ENCODE results near the gene FASN.

Gene FASN

DNA sequence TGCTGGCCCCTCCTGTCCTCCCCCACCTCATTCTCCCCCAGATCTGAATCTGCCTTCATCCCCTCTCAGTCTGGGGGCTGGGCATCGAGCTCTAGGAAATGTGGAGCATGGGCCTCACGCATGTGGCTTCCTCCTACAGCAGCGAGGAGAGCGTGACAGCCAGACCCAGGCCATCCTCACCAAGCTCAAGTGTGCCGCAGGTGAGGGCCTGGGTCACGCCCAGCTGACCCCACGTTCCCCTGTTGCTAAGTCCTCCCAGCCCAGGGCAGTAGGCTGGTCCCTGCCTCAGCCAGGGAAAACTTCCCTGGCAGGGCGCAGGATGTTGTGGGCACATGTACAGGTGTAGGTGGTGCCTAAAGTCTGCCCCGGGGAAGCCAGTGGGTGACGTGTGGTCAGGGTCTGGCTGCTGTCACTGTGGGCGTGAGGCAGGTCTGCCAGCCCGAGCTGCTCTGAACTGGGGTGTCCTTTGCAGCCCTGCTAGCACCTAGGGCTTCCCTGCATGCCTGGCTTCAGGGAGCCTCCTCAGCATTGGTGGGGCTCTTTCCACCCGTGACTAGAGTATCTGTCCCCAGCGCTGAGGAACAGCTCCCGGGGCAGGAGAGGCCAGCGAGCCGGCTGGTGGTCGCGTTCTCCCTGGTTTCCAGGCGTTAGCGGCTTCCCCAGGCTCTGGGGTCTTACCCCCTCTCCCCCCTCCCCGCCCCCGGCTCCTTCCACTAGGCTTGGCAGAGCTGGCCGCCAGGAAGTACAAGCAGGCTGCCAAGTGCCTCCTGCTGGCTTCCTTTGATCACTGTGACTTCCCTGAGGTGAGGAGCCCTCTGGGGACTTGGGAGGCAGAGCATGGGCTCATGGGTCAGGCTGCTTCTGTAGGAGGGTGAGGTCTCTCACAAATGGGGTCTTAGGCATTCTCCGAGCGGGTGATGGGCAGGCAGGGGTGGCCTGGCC is 42.7 kb downstream of the FASN start:
- no peak overlapping the region for H3K27ac ChIP-seq (ENCODE audit: low read depth in 2 of 2, low read length in 2 of 2)
- H3K9ac ChIP-seq (ENCODE audit: low read depth in 1 of 2, low read length in 2 of 2) = no peak overlapping the region
- H3K27me3 ChIP-seq (ENCODE audit: control insufficient read depth in 2 of 2, insufficient read depth in 2 of 2, low read length in 2 of 2) = no peaks in the 10 kb centered on the region
- H3K9me3 ChIP-seq (ENCODE audit: control insufficient read depth in 2 of 2, low read length in 2 of 2) = no peaks in the 10 kb centered on the region
- H3K4me1 ChIP-seq (ENCODE audit: control insufficient read depth in 2 of 2, insufficient read depth in 2 of 2, low read length in 2 of 2) = peaks cover 14 to 20% of the 10 kb centered on the region in 2 donors
- H3K4me3 ChIP-seq (ENCODE audit: low read length in 2 of 2) = no peak overlapping the region
- H3K36me3 ChIP-seq (ENCODE audit: control insufficient read depth in 2 of 2, insufficient read depth in 2 of 2, low read length in 2 of 2) = peaks cover 45 to 53% of the 10 kb centered on the region in 2 donors

DNA sequence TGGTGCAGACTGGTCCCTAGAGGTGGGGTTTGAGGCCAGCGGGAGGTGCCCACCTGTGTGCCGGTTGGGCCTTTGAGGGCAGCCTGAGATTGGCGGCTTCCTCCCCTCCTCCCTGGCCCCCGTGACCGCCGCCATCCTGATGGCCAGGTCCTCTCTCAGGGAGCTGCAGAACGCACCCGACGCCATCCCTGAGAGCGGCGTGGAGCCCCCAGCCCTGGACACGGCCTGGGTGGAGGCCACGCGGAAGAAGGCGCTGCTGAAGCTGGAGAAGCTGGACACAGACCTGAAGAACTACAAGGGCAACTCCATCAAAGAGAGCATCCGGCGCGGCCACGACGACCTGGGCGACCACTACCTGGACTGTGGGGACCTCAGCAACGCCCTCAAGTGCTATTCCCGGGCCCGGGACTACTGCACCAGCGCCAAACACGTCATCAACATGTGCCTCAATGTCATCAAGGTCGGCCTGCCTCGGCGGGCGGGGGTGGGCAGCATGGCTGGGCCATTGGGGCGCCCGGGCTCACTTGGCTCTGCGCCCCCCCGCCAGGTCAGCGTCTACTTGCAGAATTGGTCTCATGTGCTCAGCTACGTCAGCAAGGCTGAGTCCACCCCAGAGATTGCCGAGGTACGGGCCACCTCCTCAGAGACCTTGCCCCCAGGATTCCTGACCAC is 43.5 kb downstream of the FASN start:
- Histone ChIP-seq H3K27me3 (ENCODE audit: control insufficient read depth in 2 of 2, insufficient read depth in 2 of 2, low read length in 2 of 2) (no peaks in the 10 kb centered on the region), H3K4me3 (ENCODE audit: low read length in 2 of 2) (no peak overlapping the region), H3K9ac (ENCODE audit: low read depth in 1 of 2, low read length in 2 of 2) (no peak overlapping the region), H3K27ac (ENCODE audit: low read depth in 2 of 2, low read length in 2 of 2) (no peak overlapping the region), H3K9me3 (ENCODE audit: control insufficient read depth in 2 of 2, low read length in 2 of 2) (no peaks in the 10 kb centered on the region), H3K4me1 (ENCODE audit: control insufficient read depth in 2 of 2, insufficient read depth in 2 of 2, low read length in 2 of 2) (peaks cover 14 to 20% of the 10 kb centered on the region in 2 donors), H3K36me3 (ENCODE audit: control insufficient read depth in 2 of 2, insufficient read depth in 2 of 2, low read length in 2 of 2) (peaks cover 37 to 48% of the 10 kb centered on the region in 2 donors)

DNA sequence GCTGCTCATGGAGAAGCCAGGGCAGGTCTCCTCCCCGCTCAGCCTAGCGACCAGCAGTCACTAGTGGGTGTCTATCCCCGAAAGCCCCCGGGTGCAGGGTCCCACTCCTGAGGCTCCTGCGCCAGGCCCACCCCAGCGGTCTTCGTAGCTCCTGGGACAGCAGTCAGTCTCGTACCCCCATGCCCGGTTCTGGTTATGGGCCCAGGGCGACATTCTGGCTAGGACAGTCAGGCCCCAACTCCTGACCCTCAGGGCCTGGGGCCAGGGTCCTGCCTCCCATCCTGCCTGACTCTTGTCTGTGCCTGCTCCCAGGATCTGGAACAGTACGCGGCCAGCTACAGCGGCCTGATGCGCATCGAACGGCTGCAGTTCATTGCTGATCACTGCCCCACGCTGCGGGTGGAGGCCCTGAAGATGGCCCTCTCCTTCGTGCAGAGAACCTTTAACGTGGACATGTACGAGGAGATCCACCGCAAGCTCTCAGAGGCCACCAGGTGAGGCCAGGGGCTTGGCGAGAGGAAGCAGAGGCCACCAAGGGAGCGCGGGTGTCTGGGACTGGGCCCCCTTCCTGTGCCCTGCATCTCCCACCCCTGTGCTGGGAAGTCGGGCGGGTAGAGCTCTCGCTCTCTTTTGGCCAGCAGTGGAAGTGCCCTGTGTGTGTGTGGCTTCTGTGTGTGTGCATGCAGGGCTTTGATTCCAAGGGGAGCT is 44.3 kb downstream of the FASN start:
- H3K27me3 ChIP-seq (ENCODE audit: control insufficient read depth in 2 of 2, insufficient read depth in 2 of 2, low read length in 2 of 2) = no peaks in the 10 kb centered on the region
- H3K9ac ChIP-seq (ENCODE audit: low read depth in 1 of 2, low read length in 2 of 2) = no peak overlapping the region
- peaks cover 14 to 20% of the 10 kb centered on the region in 2 donors for H3K4me1 ChIP-seq (ENCODE audit: control insufficient read depth in 2 of 2, insufficient read depth in 2 of 2, low read length in 2 of 2)
- no peaks in the 10 kb centered on the region for H3K9me3 ChIP-seq (ENCODE audit: control insufficient read depth in 2 of 2, low read length in 2 of 2)
- peaks cover 29 to 40% of the 10 kb centered on the region in 2 donors for H3K36me3 ChIP-seq (ENCODE audit: control insufficient read depth in 2 of 2, insufficient read depth in 2 of 2, low read length in 2 of 2)
- no peak overlapping the region for H3K4me3 ChIP-seq (ENCODE audit: low read length in 2 of 2)
- no peak overlapping the region for H3K27ac ChIP-seq (ENCODE audit: low read depth in 2 of 2, low read length in 2 of 2)

DNA sequence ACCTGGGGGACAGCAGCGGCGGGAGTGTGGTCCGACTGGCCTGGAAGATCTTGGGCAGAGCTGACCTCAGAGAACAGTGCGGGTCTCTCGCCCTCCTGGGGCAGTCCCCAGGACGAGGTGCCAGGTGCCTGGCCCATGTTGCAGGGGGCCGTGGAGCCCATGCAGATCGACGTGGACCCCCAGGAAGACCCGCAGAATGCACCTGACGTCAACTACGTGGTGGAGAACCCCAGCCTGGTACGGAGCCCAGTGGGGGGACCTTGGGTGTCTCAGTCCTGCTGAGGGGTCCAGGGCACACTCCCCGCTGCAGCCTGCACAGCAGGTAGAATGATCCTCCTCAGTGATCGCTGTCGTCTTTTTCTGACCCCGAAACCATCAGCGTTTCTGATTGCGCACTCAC is 44.9 kb downstream of the FASN start:
- Histone ChIP-seq H3K27ac (ENCODE audit: low read depth in 2 of 2, low read length in 2 of 2) (no peak overlapping the region), H3K4me3 (ENCODE audit: low read length in 2 of 2) (peak overlapping the region in 1 of 2 donors; percentile 85), H3K4me1 (ENCODE audit: control insufficient read depth in 2 of 2, insufficient read depth in 2 of 2, low read length in 2 of 2) (peaks cover 14 to 20% of the 10 kb centered on the region in 2 donors), H3K9ac (ENCODE audit: low read depth in 1 of 2, low read length in 2 of 2) (no peak overlapping the region), H3K36me3 (ENCODE audit: control insufficient read depth in 2 of 2, insufficient read depth in 2 of 2, low read length in 2 of 2) (peaks cover 28 to 35% of the 10 kb centered on the region in 2 donors), H3K27me3 (ENCODE audit: control insufficient read depth in 2 of 2, insufficient read depth in 2 of 2, low read length in 2 of 2) (no peaks in the 10 kb centered on the region), H3K9me3 (ENCODE audit: control insufficient read depth in 2 of 2, low read length in 2 of 2) (no peaks in the 10 kb centered on the region)

DNA sequence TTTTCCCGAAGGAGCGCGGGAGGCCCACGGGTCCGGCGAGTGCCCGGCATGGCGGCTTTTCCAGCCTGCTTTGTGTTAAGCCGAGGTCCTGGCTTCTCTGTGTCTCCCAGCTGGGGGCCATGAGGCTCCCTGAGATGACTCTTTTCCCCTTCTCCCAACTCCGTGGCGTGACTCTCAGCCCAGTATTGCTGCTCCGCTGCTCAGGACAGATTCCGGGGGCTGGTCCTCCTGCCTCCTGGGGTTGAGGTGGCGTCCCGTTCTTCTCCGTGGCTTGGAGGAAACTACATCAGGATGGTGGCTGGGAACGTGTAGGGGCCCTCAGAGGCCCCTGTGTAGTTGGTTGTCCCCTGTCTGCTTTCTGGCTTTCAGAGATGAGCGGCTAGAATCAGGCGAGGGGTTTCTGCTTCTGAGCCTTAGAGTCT is 45.4 kb downstream of the FASN start:
- H3K4me3 ChIP-seq (ENCODE audit: low read length in 2 of 2) = peak overlapping the region; percentile 85
- H3K27me3 ChIP-seq (ENCODE audit: control insufficient read depth in 2 of 2, insufficient read depth in 2 of 2, low read length in 2 of 2) = no peaks in the 10 kb centered on the region
- no peak overlapping the region for H3K27ac ChIP-seq (ENCODE audit: low read depth in 2 of 2, low read length in 2 of 2)
- H3K4me1 ChIP-seq (ENCODE audit: control insufficient read depth in 2 of 2, insufficient read depth in 2 of 2, low read length in 2 of 2) = peaks cover 14 to 20% of the 10 kb centered on the region in 2 donors
- peak overlapping the region; percentile 66 to 72 for H3K9ac ChIP-seq (ENCODE audit: low read depth in 1 of 2, low read length in 2 of 2)
- H3K9me3 ChIP-seq (ENCODE audit: control insufficient read depth in 2 of 2, low read length in 2 of 2) = no peaks in the 10 kb centered on the region
- H3K36me3 ChIP-seq (ENCODE audit: control insufficient read depth in 2 of 2, insufficient read depth in 2 of 2, low read length in 2 of 2) = peaks cover 25 to 31% of the 10 kb centered on the region in 2 donors

DNA sequence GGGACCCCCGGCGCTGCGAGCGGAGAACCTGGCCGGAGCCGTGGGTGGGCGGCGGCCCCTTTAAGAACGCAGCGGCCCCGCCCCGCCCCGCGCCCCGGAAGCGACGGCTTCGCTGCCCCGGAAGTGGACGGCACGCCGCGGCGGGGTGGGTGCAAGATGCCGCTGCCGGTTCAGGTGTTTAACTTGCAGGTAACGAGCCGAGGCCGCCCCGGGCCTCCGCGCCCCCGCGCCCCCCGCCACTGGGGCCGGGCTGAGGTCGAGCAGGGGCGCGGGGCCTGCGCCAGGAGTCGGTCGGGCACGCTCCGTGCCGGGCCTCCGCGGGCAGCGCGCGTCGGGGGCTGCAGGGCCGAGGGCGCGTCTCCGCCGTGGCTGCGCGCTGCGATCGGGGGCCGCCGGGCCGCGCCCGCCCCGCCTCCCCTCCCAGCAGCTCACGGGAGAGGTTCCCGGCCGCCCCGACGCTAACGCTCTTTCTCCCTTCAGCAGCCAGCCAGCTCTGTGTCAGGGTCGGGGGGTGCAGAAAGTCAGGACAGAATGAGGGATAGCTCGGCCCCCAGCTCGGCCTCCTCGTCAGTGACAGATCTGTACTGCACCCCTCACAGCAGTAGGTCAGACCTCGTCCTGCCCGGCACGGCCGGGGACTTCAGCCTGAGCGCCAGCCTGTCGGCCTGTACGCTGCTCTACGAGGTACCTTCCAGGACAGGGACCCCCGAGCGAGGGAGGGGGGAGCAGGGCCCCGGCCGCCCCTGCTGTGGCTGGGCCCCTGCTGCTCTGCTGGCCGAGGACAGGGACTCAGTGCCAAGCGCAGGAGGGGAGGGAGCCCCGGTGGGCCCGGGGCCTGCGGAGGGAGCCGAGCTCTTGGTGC is 46.0 kb downstream of the FASN start, which contains the start of the genes GPS1 and RFNG:
Gene GPS1, plus strand, starts transcription at position 123 of the 862 bp plus-strand sequence. Its CDS starts 34 bp downstream, at position 157.
Gene RFNG, minus strand, starts transcription at position 36 of the 862 bp plus-strand sequence. CDS start 45 bp downstream, outside the sequence.
- Histone ChIP-seq H3K9ac (ENCODE audit: low read depth in 1 of 2, low read length in 2 of 2) (peak within 1 kb of the TSS; percentile 66 to 72), H3K4me1 (ENCODE audit: control insufficient read depth in 2 of 2, insufficient read depth in 2 of 2, low read length in 2 of 2) (peaks cover 14 to 20% of the 10 kb centered on the region in 2 donors), H3K27me3 (ENCODE audit: control insufficient read depth in 2 of 2, insufficient read depth in 2 of 2, low read length in 2 of 2) (no peaks in the 10 kb centered on the region), H3K27ac (ENCODE audit: low read depth in 2 of 2, low read length in 2 of 2) (no peak within 1 kb of the TSS), H3K9me3 (ENCODE audit: control insufficient read depth in 2 of 2, low read length in 2 of 2) (no peaks in the 10 kb centered on the region), H3K36me3 (ENCODE audit: control insufficient read depth in 2 of 2, insufficient read depth in 2 of 2, low read length in 2 of 2) (peaks cover 30% of the 10 kb centered on the region in 2 donors), H3K4me3 (ENCODE audit: low read length in 2 of 2) (peak within 1 kb of the TSS; percentile 85)

DNA sequence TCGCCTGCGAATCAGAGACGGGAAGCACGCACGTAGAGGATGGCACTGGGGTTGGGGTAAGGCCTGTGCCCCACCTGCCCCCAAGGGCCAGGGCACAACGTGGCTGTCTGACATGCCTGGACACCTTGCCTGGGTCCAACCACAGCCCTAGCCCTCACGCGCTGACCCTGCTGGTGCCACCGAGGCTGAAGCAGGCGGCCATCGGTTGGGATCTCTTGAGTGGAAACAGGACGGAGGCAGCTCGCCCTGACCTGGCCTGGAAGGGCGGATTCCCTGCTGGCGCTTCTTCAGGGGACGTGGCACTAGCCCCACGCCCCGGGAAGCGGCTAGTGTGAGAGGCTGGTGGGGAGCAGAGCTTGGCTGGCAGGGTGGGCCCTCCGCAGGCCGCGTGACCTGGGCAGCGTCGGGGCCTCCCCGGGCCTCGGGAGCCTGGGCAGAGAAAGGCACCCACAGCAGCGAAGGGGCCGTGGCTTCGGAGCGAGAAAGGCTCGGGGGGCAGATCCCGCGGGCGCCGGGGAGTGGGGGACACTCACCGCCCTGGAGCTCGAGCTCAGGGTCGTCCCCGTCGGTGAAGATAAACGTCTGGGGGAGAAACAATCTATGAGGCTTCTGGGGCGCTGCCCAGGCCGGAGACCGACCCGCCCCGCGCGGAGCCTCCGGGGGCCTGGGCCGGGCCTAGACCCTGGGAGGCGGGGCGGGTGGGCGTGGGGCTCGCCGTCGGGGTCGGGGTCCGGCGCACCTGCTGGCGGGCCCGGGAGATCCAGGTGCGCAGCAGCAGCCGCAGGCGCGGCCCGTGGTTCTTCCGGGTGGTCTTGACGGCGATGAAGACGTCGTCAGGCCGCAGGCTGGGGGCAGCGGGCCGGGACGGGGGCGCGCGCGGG is 47.0 kb downstream of the FASN start:
- peak overlapping the region; percentile 85 for H3K4me3 ChIP-seq (ENCODE audit: low read length in 2 of 2)
- H3K36me3 ChIP-seq (ENCODE audit: control insufficient read depth in 2 of 2, insufficient read depth in 2 of 2, low read length in 2 of 2) = peaks cover 22 to 26% of the 10 kb centered on the region in 2 donors
- no peak overlapping the region for H3K27ac ChIP-seq (ENCODE audit: low read depth in 2 of 2, low read length in 2 of 2)
- H3K9me3 ChIP-seq (ENCODE audit: control insufficient read depth in 2 of 2, low read length in 2 of 2) = no peaks in the 10 kb centered on the region
- H3K4me1 ChIP-seq (ENCODE audit: control insufficient read depth in 2 of 2, insufficient read depth in 2 of 2, low read length in 2 of 2) = peaks cover 14 to 20% of the 10 kb centered on the region in 2 donors
- peak overlapping the region; percentile 41 to 66 for H3K9ac ChIP-seq (ENCODE audit: low read depth in 1 of 2, low read length in 2 of 2)
- H3K27me3 ChIP-seq (ENCODE audit: control insufficient read depth in 2 of 2, insufficient read depth in 2 of 2, low read length in 2 of 2) = no peaks in the 10 kb centered on the region

DNA sequence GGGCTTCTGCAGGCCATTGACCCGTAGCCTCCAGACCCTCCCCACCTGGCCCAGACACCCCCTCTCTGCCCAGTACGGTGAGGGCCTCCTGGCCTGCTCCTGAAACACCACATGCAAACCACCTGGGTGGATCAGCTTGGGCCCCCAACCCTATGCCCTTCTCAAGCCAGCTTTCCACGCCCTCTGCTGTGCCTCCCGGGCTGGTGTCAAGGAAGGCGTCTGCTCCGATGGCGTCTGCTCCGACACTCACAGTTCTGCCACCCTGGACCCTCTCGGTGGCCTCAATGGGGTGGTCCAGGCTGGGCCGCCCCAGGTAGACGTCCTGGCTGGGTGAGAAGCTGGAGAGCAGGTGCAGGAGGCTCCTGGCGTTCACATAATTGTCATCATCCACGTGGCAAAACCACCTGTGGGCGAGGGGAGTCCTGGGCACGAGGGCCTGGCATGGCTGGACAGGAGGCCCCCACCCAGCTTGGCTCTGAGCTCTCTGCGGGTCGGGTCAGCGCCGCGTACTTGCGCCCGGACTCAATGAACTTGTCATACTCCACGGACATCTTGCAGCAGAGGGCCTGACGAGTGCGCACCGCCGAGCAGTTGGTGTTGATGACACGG is 47.8 kb downstream of the FASN start:
- peak overlapping the region; percentile 85 for H3K4me3 ChIP-seq (ENCODE audit: low read length in 2 of 2)
- peaks cover 14 to 20% of the 10 kb centered on the region in 2 donors for H3K4me1 ChIP-seq (ENCODE audit: control insufficient read depth in 2 of 2, insufficient read depth in 2 of 2, low read length in 2 of 2)
- H3K27ac ChIP-seq (ENCODE audit: low read depth in 2 of 2, low read length in 2 of 2) = no peak overlapping the region

More for the DNA sequence above, 47.8 kb downstream of the FASN start:
- no peaks in the 10 kb centered on the region for H3K9me3 ChIP-seq (ENCODE audit: control insufficient read depth in 2 of 2, low read length in 2 of 2)
- no peaks in the 10 kb centered on the region for H3K27me3 ChIP-seq (ENCODE audit: control insufficient read depth in 2 of 2, insufficient read depth in 2 of 2, low read length in 2 of 2)
- peak overlapping the region in 1 of 2 donors; percentile 66 for H3K9ac ChIP-seq (ENCODE audit: low read depth in 1 of 2, low read length in 2 of 2)
- H3K36me3 ChIP-seq (ENCODE audit: control insufficient read depth in 2 of 2, insufficient read depth in 2 of 2, low read length in 2 of 2) = peaks cover 17 to 22% of the 10 kb centered on the region in 2 donors

All from mucosa of rectum (tissue), 2 donors.